ELR (cell line): ENCODE data around the gene ZDHHC14.

Experiments used
- DNase-seq: peaks from one replicate; pipeline ENCODE4 v3.0.0-alpha.2; 2015; ENCODE audit warnings: low read depth

ZDHHC14 gene

GRCh38 chr6:157533048-157533871 is 152.3 kb downstream of the ZDHHC14 start:
- DNase-seq = no peak

- no peak for DNase-seq
Measured at GRCh38 chr6:157534134-157534871, 153.3 kb downstream of the ZDHHC14 start.

GRCh38 chr6:157534977-157535339 is 154.0 kb downstream of the ZDHHC14 start:
- DNase-seq = no peak

GRCh38 chr6:157535340-157536222 is 154.6 kb downstream of the ZDHHC14 start:
- peak; percentile 88 for DNase-seq

GRCh38 chr6:157536223-157536545 is 155.2 kb downstream of the ZDHHC14 start:
- no peak for DNase-seq

GRCh38 chr6:157537556-157537955 is 156.6 kb downstream of the ZDHHC14 start:
- no peak for DNase-seq

GRCh38 chr6:157538168-157538567 is 157.2 kb downstream of the ZDHHC14 start:
- no peak for DNase-seq

- no peak for DNase-seq
Measured at GRCh38 chr6:157538698-157539097, 157.7 kb downstream of the ZDHHC14 start.

- no peak for DNase-seq
Measured at GRCh38 chr6:157539421-157539822, 158.4 kb downstream of the ZDHHC14 start.

GRCh38 chr6:157539900-157540752 is 159.1 kb downstream of the ZDHHC14 start:
- DNase-seq = no peak

- no peak for DNase-seq
Measured at GRCh38 chr6:157541618-157542413, 160.8 kb downstream of the ZDHHC14 start.

GRCh38 chr6:157542414-157543160 is 161.6 kb downstream of the ZDHHC14 start:
- DNase-seq = no peak

GRCh38 chr6:157546321-157546720 is 165.3 kb downstream of the ZDHHC14 start:
- DNase-seq = no peak

GRCh38 chr6:157547112-157547511 is 166.1 kb downstream of the ZDHHC14 start:
- no peak for DNase-seq

- DNase-seq = no peak
Measured at GRCh38 chr6:157548635-157549467, 167.9 kb downstream of the ZDHHC14 start.

- DNase-seq = no peak
Measured at GRCh38 chr6:157549468-157549745, 168.4 kb downstream of the ZDHHC14 start.

GRCh38 chr6:157550114-157550989 is 169.4 kb downstream of the ZDHHC14 start:
- no peak for DNase-seq
